ENCODE data around the gene SRI.

DNA sequence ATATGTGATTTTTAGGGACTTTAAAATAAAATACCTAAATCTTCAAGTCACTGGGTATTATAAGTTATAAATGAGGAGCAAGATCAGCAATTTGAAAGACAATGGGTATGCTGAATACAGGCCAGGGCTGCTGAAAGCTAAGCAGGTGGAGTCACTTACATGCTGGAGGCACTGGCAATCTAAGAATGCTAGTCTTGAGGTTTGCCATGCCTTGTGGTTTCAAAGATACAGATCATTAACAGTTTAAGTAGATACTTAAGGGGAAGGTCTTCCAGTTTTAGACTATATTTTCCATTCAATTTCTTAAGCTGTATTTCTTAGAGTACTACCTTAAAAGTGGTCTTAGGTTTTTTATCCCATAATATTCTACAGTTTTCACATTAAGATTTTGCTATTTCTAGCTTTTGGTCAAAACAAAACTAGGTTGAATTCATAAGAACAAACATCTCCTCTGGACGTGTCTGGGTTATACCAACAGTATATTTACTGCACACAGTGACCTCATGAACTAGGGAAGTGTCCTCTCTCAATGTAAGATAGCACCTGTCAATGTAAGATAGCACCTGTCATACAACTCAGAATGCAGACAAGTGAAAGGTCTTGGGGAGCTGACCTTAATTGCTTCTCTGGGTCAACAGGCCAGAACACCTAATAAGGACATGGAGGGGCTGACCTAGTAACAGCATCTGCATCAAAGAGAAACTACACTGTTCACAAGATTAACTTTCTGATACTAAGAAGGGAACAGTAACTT is 2.0 kb downstream of the SRI start:
- TF ChIP-seq EP300 (IDR thresholded peaks at IDR 0.05) (no peak), CTCF (IDR thresholded peaks at IDR 0.05) (no peak)
